Smooth muscle cell (in vitro differentiated cells): ENCODE data around the gene HSD17B12. TPM values are rescaled to one million over a fixed set of nuclear protein-coding genes. Genes with fewer than 3 reads are reported as not detected.

Source experiments
- DNase-seq: peaks from one replicate; lab custom pipeline; 2025; ENCODE audit not compliant: unreplicated experiment; lab: John Stamatoyannopoulos, UW
- H2AFZ ChIP-seq: fragments of 200-600 bp; sonication (generic); 2 replicates; pipeline ENCODE4 v1.6.0; 2016; ENCODE audit warnings: antibody characterized with exemption, low read depth, mild to moderate bottlenecking
- H3F3A ChIP-seq: fragments of 200-600 bp; sonication (generic); 2 replicates; pipeline ENCODE4 v1.6.0; 2017; ENCODE audit warnings: antibody characterized with exemption, low read depth
- H3K27ac ChIP-seq: fragments of 200-600 bp; sonication (generic); 2 replicates; pipeline ENCODE4 v1.5.1; 2016; ENCODE audit warnings: low read depth, mild to moderate bottlenecking
- H3K27me3 ChIP-seq: fragments of 200-600 bp; sonication (generic); 2 replicates; pipeline ENCODE4 v1.6.1; 2016; ENCODE audit warnings: low read depth, mild to moderate bottlenecking
- H3K36me3 ChIP-seq: fragments of 200-600 bp; sonication (generic); 2 replicates; pipeline ENCODE4 v1.5.1; 2016; ENCODE audit warnings: low read depth
- H3K4me1 ChIP-seq: fragments of 200-600 bp; sonication (generic); 2 replicates; pipeline ENCODE4 v1.5.1; 2016; ENCODE audit warnings: low read depth
- H3K4me2 ChIP-seq: fragments of 200-600 bp; sonication (generic); 2 replicates; pipeline ENCODE4 v1.6.0; 2016; ENCODE audit warnings: mild to moderate bottlenecking
- H3K4me3 ChIP-seq: fragments of 200-600 bp; sonication (generic); 2 replicates; pipeline ENCODE4 v1.5.1; 2016; ENCODE audit warnings: mild to moderate bottlenecking
- H3K79me2 ChIP-seq: fragments of 200-600 bp; sonication (generic); 2 replicates; pipeline ENCODE4 v1.6.0; 2016; ENCODE audit warnings: low read depth, mild to moderate bottlenecking
- H3K9ac ChIP-seq: fragments of 200-600 bp; sonication (generic); 2 replicates; pipeline ENCODE4 v1.6.0; 2016; ENCODE audit warnings: low read depth
- H3K9me3 ChIP-seq: fragments of 200-600 bp; sonication (generic); replicated peaks from 2 replicates; pipeline ENCODE4 v1.5.1; 2016; ENCODE audit warnings: low read depth
- H4K20me1 ChIP-seq: fragments of 200-600 bp; sonication (generic); 2 replicates; pipeline ENCODE4 v1.6.0; 2016; ENCODE audit warnings: low read depth
- CTCF ChIP-seq: fragments of 200-600 bp; sonication (generic); IDR thresholded peaks from 2 replicates; pipeline ENCODE4 v1.5.1; 2017; ENCODE audit warnings: borderline replicate concordance, mild to moderate bottlenecking, antibody characterized with exemption; ENCODE audit not compliant: insufficient read depth, poor library complexity, severe bottlenecking
- WGBS: methylation state at CpG from one replicate; pipeline ENCODE4 v1.1.7; 2016; ENCODE audit warnings: low lambda C conversion rate; 5-methylcytosine and 5-hydroxymethylcytosine counted together
- polyA plus RNA-seq: library from polyadenylated mRNA; unstranded; fragments of >200 nt; fragmentation: Nextera tagmentation; extraction: Ambion mirVana; gene quantifications from 2 replicates; pipeline ENCODE4 v1.2.1, GENCODE V29; 2016
- total RNA-seq: library from RNA; depleted of rRNA; stranded (reverse); fragments of >200 nt; gene quantifications from 2 replicates; pipeline ENCODE4 v1.2.3, GENCODE V29; 2014

Gene HSD17B12
- total and polyA plus RNA-seq, 2 experiments from 2014 or later = 74.8 to 111 TPM

GRCh38 chr11:43784866-43785265, 104.3 kb downstream of the HSD17B12 start:
- H3K4me3 ChIP-seq = no peak overlapping the region
- H3K79me2 ChIP-seq = peaks cover 21% of the 10 kb centered on the region
- no peak for TF ChIP-seq CTCF
- H3K36me3 ChIP-seq = peaks cover 18% of the 10 kb centered on the region
- H3K27me3 ChIP-seq = no peaks in the 10 kb centered on the region
- H3K4me1 ChIP-seq = no peaks in the 10 kb centered on the region
- H4K20me1 ChIP-seq = no peaks in the 10 kb centered on the region
- H3F3A ChIP-seq = peaks cover 4% of the 10 kb centered on the region
- H3K4me2 ChIP-seq = no peak overlapping the region
- no peak for DNase-seq
- WGBS = 45% methylated on average over 2 of the region's 2 CpGs
- no peak overlapping the region for H3K27ac ChIP-seq
- no peak overlapping the region for H3K9ac ChIP-seq
- H3K9me3 ChIP-seq = peaks cover 3% of the 10 kb centered on the region
- no peak overlapping the region for H2AFZ ChIP-seq

- no peak overlapping the region for H3K27ac ChIP-seq
- H3K4me3 ChIP-seq = no peak overlapping the region
- no peaks in the 10 kb centered on the region for H3K4me1 ChIP-seq
- peaks cover 4% of the 10 kb centered on the region for H3F3A ChIP-seq
- peaks cover 18% of the 10 kb centered on the region for H3K36me3 ChIP-seq
- 68% methylated on average over 2 of the region's 2 CpGs for WGBS
- no peak overlapping the region for H3K4me2 ChIP-seq
- H3K79me2 ChIP-seq = peaks cover 18% of the 10 kb centered on the region
- no peak for TF ChIP-seq CTCF
- no peak overlapping the region for H3K9ac ChIP-seq
- no peaks in the 10 kb centered on the region for H4K20me1 ChIP-seq
- no peaks in the 10 kb centered on the region for H3K27me3 ChIP-seq
- H2AFZ ChIP-seq = no peak overlapping the region
- peaks cover 3% of the 10 kb centered on the region for H3K9me3 ChIP-seq
- DNase-seq = no peak
These were observed 104.8 kb downstream of the HSD17B12 start for GRCh38 chr11:43785318-43785717.

- Histone ChIP-seq H2AFZ (no peak overlapping the region), H3K9me3 (peaks cover 3% of the 10 kb centered on the region), H3K9ac (no peak overlapping the region), H3K79me2 (peaks cover 11% of the 10 kb centered on the region), H3K4me3 (no peak overlapping the region), H3K27ac (no peak overlapping the region), H3F3A (peaks cover 4% of the 10 kb centered on the region), H3K27me3 (no peaks in the 10 kb centered on the region), H4K20me1 (no peaks in the 10 kb centered on the region), H3K4me2 (no peak overlapping the region), H3K36me3 (peaks cover 18% of the 10 kb centered on the region), H3K4me1 (no peaks in the 10 kb centered on the region)
- DNase-seq = no peak
- no peak for TF ChIP-seq CTCF
- WGBS = 95% methylated on average over 3 of the region's 3 CpGs
These were observed 105.5 kb downstream of the HSD17B12 start for GRCh38 chr11:43786016-43786415.

GRCh38 chr11:43787824-43788223, 107.3 kb downstream of the HSD17B12 start:
- H3K4me1 ChIP-seq = no peaks in the 10 kb centered on the region
- H3K79me2 ChIP-seq = peaks cover 4% of the 10 kb centered on the region
- no peak overlapping the region for H2AFZ ChIP-seq
- peaks cover 14% of the 10 kb centered on the region for H3K36me3 ChIP-seq
- H3K27ac ChIP-seq = no peak overlapping the region
- no peaks in the 10 kb centered on the region for H4K20me1 ChIP-seq
- no peak overlapping the region for H3K4me3 ChIP-seq
- no peak overlapping the region for H3K9ac ChIP-seq
- H3K4me2 ChIP-seq = no peak overlapping the region
- no peaks in the 10 kb centered on the region for H3K9me3 ChIP-seq
- WGBS = 96% methylated on average over 1 of the region's 1 CpG
- no peak for TF ChIP-seq CTCF
- H3K27me3 ChIP-seq = no peaks in the 10 kb centered on the region
- H3F3A ChIP-seq = peaks cover 4% of the 10 kb centered on the region
- DNase-seq = no peak
